Mesendoderm (in vitro differentiated cells): ENCODE measurements around the gene SLC2A4.
A peak's percentile ranks its signal among the peaks of the same experiment; 100 is the strongest.
"Not testable (repeated sequence)": the region's sequence is repeated elsewhere in the genome, so short reads cannot be mapped to it uniquely, and the experiment has no call there.

Experiments
- DNase-seq: peaks from one replicate; pipeline ENCODE4 v3.0.0; 2013
- H2AK5ac ChIP-seq: 2 replicates; pipeline ENCODE4 v1.6.1; 2013; ENCODE audit warnings: low read length, inconsistent platforms
- H2BK120ac ChIP-seq: 2 replicates; pipeline ENCODE4 v1.6.1; 2013; ENCODE audit warnings: low read depth, mild to moderate bottlenecking, low read length, moderate library complexity, mixed read lengths
- H2BK15ac ChIP-seq: replicated peaks from 2 replicates; pipeline ENCODE4 v1.6.1; 2013; ENCODE audit warnings: low read depth, mild to moderate bottlenecking, moderate library complexity
- H2BK5ac ChIP-seq: 2 replicates; pipeline ENCODE4 v1.6.1; 2013; ENCODE audit warnings: low read length, inconsistent platforms
- H3K18ac ChIP-seq: 2 replicates; pipeline ENCODE4 v1.6.1; 2013; ENCODE audit warnings: mild to moderate bottlenecking, low read length, mixed read lengths
- H3K23ac ChIP-seq: one replicate; pipeline ENCODE4 v1.6.1; 2013; ENCODE audit warnings: low read length
- H3K27ac ChIP-seq: 2 replicates; pipeline ENCODE4 v1.5.1; 2013; ENCODE audit warnings: low read depth, mild to moderate bottlenecking, inconsistent platforms, low read length, moderate library complexity
- H3K27me3 ChIP-seq: 2 replicates; pipeline ENCODE4 v1.6.1; 2013; ENCODE audit warnings: low read length, control low read depth, mild to moderate bottlenecking, inconsistent platforms; ENCODE audit not compliant: insufficient read depth, poor library complexity
- H3K36me3 ChIP-seq: 2 replicates; pipeline ENCODE4 v1.6.1; 2013; ENCODE audit warnings: low read length, inconsistent platforms; ENCODE audit not compliant: control insufficient read depth, insufficient read depth
- H3K4ac ChIP-seq: one replicate; pipeline ENCODE4 v1.6.1; 2013; ENCODE audit warnings: low read depth, mild to moderate bottlenecking, low read length, moderate library complexity
- H3K4me1 ChIP-seq: 2 replicates; pipeline ENCODE4 v1.6.1; 2013; ENCODE audit warnings: low read depth, low read length, inconsistent platforms; ENCODE audit not compliant: control insufficient read depth
- H3K4me2 ChIP-seq: 2 replicates; pipeline ENCODE4 v1.6.1; 2013; ENCODE audit warnings: low read length
- H3K4me3 ChIP-seq: 2 replicates; pipeline ENCODE4 v1.5.1; 2013; ENCODE audit warnings: mild to moderate bottlenecking, low read length
- H3K56ac ChIP-seq: one replicate; pipeline ENCODE4 v1.6.1; 2013; ENCODE audit warnings: low read length
- H3K79me1 ChIP-seq: 2 replicates; pipeline ENCODE4 v1.6.1; 2013; ENCODE audit warnings: low read length, inconsistent platforms
- H3K79me2 ChIP-seq: 2 replicates; pipeline ENCODE4 v1.6.1; 2013; ENCODE audit warnings: mild to moderate bottlenecking, low read length; ENCODE audit not compliant: control insufficient read depth, insufficient read depth
- H3K9ac ChIP-seq: 2 replicates; pipeline ENCODE4 v1.6.1; 2013; ENCODE audit warnings: low read length, inconsistent platforms
- H4K5ac ChIP-seq: one replicate; pipeline ENCODE4 v1.6.1; 2013; ENCODE audit warnings: low read length
- H4K8ac ChIP-seq: one replicate; pipeline ENCODE4 v1.6.1; 2013; ENCODE audit warnings: low read depth, mild to moderate bottlenecking, control low read depth, low read length, moderate library complexity
- WGBS: extraction: QIAGEN DNeasy Blood & Tissue Kit; methylation state at CpG from one replicate; pipeline ENCODE4 v1.1.7; 2013; ENCODE audit warnings: low lambda C conversion rate, missing lambda C conversion rate; ENCODE audit not compliant: insufficient coverage; ENCODE audit errors: extremely low coverage; 5-methylcytosine and 5-hydroxymethylcytosine counted together

The SLC2A4 gene

DNA sequence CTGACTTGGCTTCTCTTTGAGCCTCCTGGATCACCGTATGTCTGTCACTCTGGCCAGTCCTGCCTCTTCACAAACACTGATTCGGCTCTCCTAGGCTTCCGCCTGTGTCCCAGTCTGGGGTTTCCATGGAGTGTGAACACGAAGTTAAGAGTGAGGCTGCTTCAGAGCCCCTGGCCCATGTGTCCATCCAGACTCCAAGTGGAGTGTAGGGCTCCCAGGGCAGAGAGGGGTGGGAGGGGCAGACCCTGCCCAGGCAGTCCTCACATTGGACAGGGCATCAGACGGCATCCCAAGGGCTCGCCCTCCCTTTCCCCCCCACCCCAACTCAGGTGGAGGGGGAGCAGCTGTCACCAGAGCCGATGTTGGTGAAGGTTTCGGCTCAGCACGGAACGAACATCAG lies 37.7 kb upstream of the SLC2A4 start:
- H3K4ac ChIP-seq, H3K4me3 ChIP-seq, H3K56ac ChIP-seq, H2BK120ac ChIP-seq, H4K5ac ChIP-seq, H3K4me1 ChIP-seq, H3K18ac ChIP-seq, H3K36me3 ChIP-seq, H2BK5ac ChIP-seq, H2BK15ac ChIP-seq, DNase-seq, H3K4me2 ChIP-seq, H4K8ac ChIP-seq, H3K9ac ChIP-seq, H3K27ac ChIP-seq, H3K23ac ChIP-seq, H3K27me3 ChIP-seq, H2AK5ac ChIP-seq: not testable (repeated sequence)
- peaks cover 13% of the 10 kb centered on the region for H3K79me1 ChIP-seq
- no CpG with 5 or more reads among the region's 10 CpGs for WGBS
- H3K79me2 ChIP-seq = peaks cover 36% of the 10 kb centered on the region

- Histone ChIP-seq H2BK5ac (no peak overlapping the region), H2BK120ac (no peak overlapping the region), H3K79me2 (peaks cover 39% of the 10 kb centered on the region), H3K4ac (no peak overlapping the region), H2AK5ac (no peak overlapping the region), H3K56ac (no peak overlapping the region), H3K18ac (no peak overlapping the region), H3K4me3 (no peak overlapping the region), H4K8ac (no peak overlapping the region), H3K27ac (no peak overlapping the region), H3K9ac (no peak overlapping the region), H3K4me1 (peaks cover 3% of the 10 kb centered on the region), H3K4me2 (no peak overlapping the region), H2BK15ac (no peak overlapping the region), H3K79me1 (peaks cover 8% of the 10 kb centered on the region), H3K23ac (no peak overlapping the region), H3K36me3 (peaks cover 3% of the 10 kb centered on the region), H3K27me3 (no peaks in the 10 kb centered on the region), H4K5ac (no peak overlapping the region)
- no CpG with 5 or more reads among the region's 5 CpGs for WGBS
- no peak for DNase-seq
These were observed 34.7 kb upstream of the SLC2A4 start for GRCh38 chr17:7246779-7247178.

DNA sequence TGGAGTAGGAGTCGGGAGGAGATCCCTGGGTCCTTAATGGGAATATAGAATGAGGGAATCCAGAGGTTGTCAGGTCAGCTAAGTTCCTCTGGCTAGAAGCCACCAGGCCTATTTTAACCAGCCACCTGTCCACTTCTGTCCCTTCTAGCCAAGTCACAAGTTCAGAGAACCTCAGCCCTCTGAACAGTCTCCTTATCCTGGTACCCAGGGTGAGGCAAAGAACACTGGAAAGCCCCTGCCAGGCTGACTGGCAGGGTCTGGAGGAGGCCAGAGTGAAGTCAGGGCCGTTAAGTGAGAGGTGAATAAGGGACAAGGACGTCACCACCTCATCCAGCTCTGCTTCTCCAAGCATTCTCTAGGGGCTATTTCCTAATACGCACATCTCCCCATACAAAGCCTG lies 32.7 kb upstream of the SLC2A4 start:
- Histone ChIP-seq H2BK15ac (no peak overlapping the region), H3K23ac (no peak overlapping the region), H4K5ac (no peak overlapping the region), H3K56ac (no peak overlapping the region), H3K36me3 (peaks cover 3% of the 10 kb centered on the region), H3K4me2 (no peak overlapping the region), H3K9ac (peak overlapping the region; percentile 34), H3K4me1 (peaks cover 3% of the 10 kb centered on the region), H3K4me3 (no peak overlapping the region), H2AK5ac (no peak overlapping the region), H3K27me3 (no peaks in the 10 kb centered on the region), H3K79me2 (peaks cover 44% of the 10 kb centered on the region), H3K4ac (no peak overlapping the region), H3K79me1 (peaks cover 8% of the 10 kb centered on the region), H2BK120ac (no peak overlapping the region), H4K8ac (no peak overlapping the region), H3K18ac (no peak overlapping the region), H3K27ac (no peak overlapping the region), H2BK5ac (no peak overlapping the region)
- no peak for DNase-seq
- no CpG with 5 or more reads among the region's 4 CpGs for WGBS

GRCh38 chr17:7249214-7249613 lies 32.3 kb upstream of the SLC2A4 start:
- Histone ChIP-seq H3K4ac (no peak overlapping the region), H2BK15ac (no peak overlapping the region), H3K23ac (peak overlapping the region; percentile 80), H3K56ac (peak overlapping the region; percentile 56), H2AK5ac (no peak overlapping the region), H3K36me3 (peaks cover 2% of the 10 kb centered on the region), H3K4me2 (no peak overlapping the region), H3K79me1 (peaks cover 8% of the 10 kb centered on the region), H2BK120ac (no peak overlapping the region), H2BK5ac (no peak overlapping the region), H3K27me3 (no peaks in the 10 kb centered on the region), H4K5ac (no peak overlapping the region), H3K18ac (no peak overlapping the region), H3K27ac (no peak overlapping the region), H3K79me2 (peaks cover 44% of the 10 kb centered on the region), H3K4me1 (peaks cover 3% of the 10 kb centered on the region), H3K4me3 (no peak overlapping the region), H4K8ac (no peak overlapping the region), H3K9ac (peak overlapping the region; percentile 34)
- no peak for DNase-seq
- no CpG with 5 or more reads among the region's 6 CpGs for WGBS

DNA sequence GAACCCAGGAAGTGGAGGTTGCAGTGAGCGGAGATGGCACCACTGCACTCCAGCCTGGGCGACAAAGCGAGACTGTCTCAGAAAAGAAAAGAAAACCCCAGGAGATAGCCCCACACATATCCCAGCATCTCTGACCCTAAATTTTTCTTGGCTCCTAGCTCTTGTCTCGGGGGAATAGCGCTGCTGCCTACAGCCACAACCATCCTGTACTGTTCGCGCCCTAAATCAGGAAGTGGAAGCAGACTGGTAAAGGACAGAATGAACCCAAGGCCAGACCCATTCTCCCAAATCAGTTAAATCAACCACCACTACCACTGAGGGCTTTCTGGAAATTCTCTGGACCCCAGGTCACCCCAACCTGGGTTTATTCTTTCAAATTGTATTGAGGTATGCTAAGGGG lies 31.7 kb upstream of the SLC2A4 start:
- H3K79me1 ChIP-seq = peaks cover 10% of the 10 kb centered on the region
- H3K4ac ChIP-seq = no peak overlapping the region
- WGBS = no CpG with 5 or more reads among the region's 7 CpGs
- H3K27ac ChIP-seq = no peak overlapping the region
- H3K9ac ChIP-seq = peak overlapping the region; percentile 95
- H3K23ac ChIP-seq = no peak overlapping the region
- no peak overlapping the region for H3K18ac ChIP-seq
- no peak overlapping the region for H3K4me3 ChIP-seq
- no peak overlapping the region for H2BK15ac ChIP-seq
- H3K4me2 ChIP-seq = peak overlapping the region; percentile 81
- H3K36me3 ChIP-seq = peaks cover 3% of the 10 kb centered on the region
- no peak overlapping the region for H2BK5ac ChIP-seq
- H2AK5ac ChIP-seq = no peak overlapping the region
- H4K5ac ChIP-seq = no peak overlapping the region
- H3K56ac ChIP-seq = peak overlapping the region; percentile 96
- peaks cover 44% of the 10 kb centered on the region for H3K79me2 ChIP-seq
- H3K27me3 ChIP-seq = no peaks in the 10 kb centered on the region
- no peak for DNase-seq
- no peak overlapping the region for H2BK120ac ChIP-seq
- H3K4me1 ChIP-seq = peaks cover 3% of the 10 kb centered on the region
- H4K8ac ChIP-seq = no peak overlapping the region
